PC-3 (cell line): Measurements from ENCODE around the gene OR10G2. TPM values are rescaled to one million over a fixed set of nuclear protein-coding genes. Genes with fewer than 3 reads are reported as not detected.
"Not testable (repeated sequence)": the region's sequence is repeated elsewhere in the genome, so short reads cannot be mapped to it uniquely, and the experiment has no call there.

Experiments
- ATAC-seq: fragments of 200-7000 bp; cut with Tn5 transposase; 2 replicates; pipeline ENCODE4 v1.9.1; 2020; ENCODE audit warnings: mild to moderate bottlenecking, moderate library complexity
- BruUV-seq: library from RNA; stranded (reverse); fragments of 400-500 nt; replicated peaks from 2 replicates; lab custom pipeline; 2021; lab: Mats Ljungman, UMichigan
- CTCF ChIA-PET: fragments of 300-600 bp; sonication (Branson Sonifier 250); formaldehyde crosslinking; loops from one replicate; lab custom pipeline; 2022; ENCODE audit warnings: antibody characterized with exemption; lab: Charles Lee
- POLR2A ChIA-PET: fragments of 300-600 bp; sonication (Branson Sonifier 250); formaldehyde crosslinking; loops from one replicate; lab custom pipeline; 2022; ENCODE audit warnings: antibody characterized with exemption; ENCODE audit not compliant: unreplicated experiment; lab: Charles Lee
- DNase-seq: peaks from one replicate; pipeline ENCODE4 v3.0.0-alpha.2; 2015
- H2AFZ ChIP-seq: fragments of 300-600 bp; sonication (generic); 2 replicates; pipeline ENCODE4 v1.6.0; 2016; ENCODE audit warnings: antibody characterized with exemption, low read length
- H3F3A ChIP-seq: fragments of 300-600 bp; sonication (generic); one replicate; pipeline ENCODE4 v1.6.0; 2017; ENCODE audit warnings: antibody characterized with exemption, low read length, control low read depth, mild to moderate bottlenecking; ENCODE audit not compliant: unreplicated experiment
- H3K27ac ChIP-seq: fragments of 300-600 bp; sonication (generic); 2 replicates; pipeline ENCODE4 v1.5.1; 2016; ENCODE audit warnings: mild to moderate bottlenecking, low read length
- H3K27me3 ChIP-seq: fragments of 300-600 bp; sonication (generic); 2 replicates; pipeline ENCODE4 v1.6.1; 2016; ENCODE audit warnings: low read length, mixed read lengths
- H3K36me3 ChIP-seq: fragments of 300-600 bp; sonication (generic); 2 replicates; pipeline ENCODE4 v1.6.1; 2016; ENCODE audit warnings: low read depth, mixed run types, low read length, mixed read lengths
- H3K4me1 ChIP-seq: fragments of 300-600 bp; sonication (generic); 2 replicates; pipeline ENCODE4 v1.5.1; 2016; ENCODE audit warnings: low read length; ENCODE audit not compliant: insufficient read depth
- H3K4me2 ChIP-seq: fragments of 300-600 bp; sonication (generic); 2 replicates; pipeline ENCODE4 v1.6.0; 2016; ENCODE audit warnings: low read length
- H3K4me3 ChIP-seq: fragments of 300-600 bp; sonication (generic); 2 replicates; pipeline ENCODE4 v1.5.1; 2016; ENCODE audit warnings: mild to moderate bottlenecking, low read length, mixed read lengths
- H3K79me2 ChIP-seq: fragments of 300-600 bp; sonication (generic); 2 replicates; pipeline ENCODE4 v1.6.1; 2017; ENCODE audit warnings: low read length, mixed read lengths
- H3K9ac ChIP-seq: fragments of 300-600 bp; sonication (generic); 2 replicates; pipeline ENCODE4 v1.6.0; 2016; ENCODE audit warnings: mild to moderate bottlenecking, low read length
- H3K9me2 ChIP-seq: fragments of 300-600 bp; sonication (generic); replicated peaks from 2 replicates; pipeline ENCODE4 v1.6.1; 2016; ENCODE audit warnings: mixed run types, low read length, mixed read lengths
- H3K9me3 ChIP-seq: fragments of 300-600 bp; sonication (generic); 2 replicates; pipeline ENCODE4 v1.6.1; 2016; ENCODE audit warnings: low read length, mixed read lengths
- H4K20me1 ChIP-seq: fragments of 300-600 bp; sonication (generic); 2 replicates; pipeline ENCODE4 v1.6.1; 2016; ENCODE audit warnings: low read length, mixed read lengths
- EZH2 ChIP-seq: fragments of 300-600 bp; sonication (generic); IDR thresholded peaks from one replicate; pipeline ENCODE4 v1.6.1; 2017; ENCODE audit warnings: antibody characterized with exemption, mild to moderate bottlenecking, low read length; ENCODE audit not compliant: unreplicated experiment
- EZH2phosphoT487 ChIP-seq: fragments of 300-600 bp; sonication (generic); IDR thresholded peaks from 2 replicates; pipeline ENCODE4 v1.6.1; 2018; ENCODE audit warnings: mild to moderate bottlenecking, antibody characterized with exemption, low read length, borderline replicate concordance
- intact Hi-C: fragments of 100-400 bp; cut with micrococcal nuclease; formaldehyde crosslinking; loops from 2 replicates; pipeline ENCODE4 v1.9.0; 2023
- total RNA-seq: library from RNA; depleted of rRNA; stranded (reverse); fragments of >200 nt; gene quantifications from 2 replicates; pipeline ENCODE4 v1.2.3, GENCODE V29; 2014
- TF ChIP-seq, protein P1 (sequence below): fragments of 300-600 bp; sonication (generic); conservative IDR thresholded peaks from 2 replicates; pipeline ENCODE4 v1.5.1; 2017; ENCODE audit warnings: antibody characterized with exemption, low read depth, mild to moderate bottlenecking, low read length

OR10G2 gene
- total RNA-seq, 1 experiment from 2014 or later, result not detected

DNA sequence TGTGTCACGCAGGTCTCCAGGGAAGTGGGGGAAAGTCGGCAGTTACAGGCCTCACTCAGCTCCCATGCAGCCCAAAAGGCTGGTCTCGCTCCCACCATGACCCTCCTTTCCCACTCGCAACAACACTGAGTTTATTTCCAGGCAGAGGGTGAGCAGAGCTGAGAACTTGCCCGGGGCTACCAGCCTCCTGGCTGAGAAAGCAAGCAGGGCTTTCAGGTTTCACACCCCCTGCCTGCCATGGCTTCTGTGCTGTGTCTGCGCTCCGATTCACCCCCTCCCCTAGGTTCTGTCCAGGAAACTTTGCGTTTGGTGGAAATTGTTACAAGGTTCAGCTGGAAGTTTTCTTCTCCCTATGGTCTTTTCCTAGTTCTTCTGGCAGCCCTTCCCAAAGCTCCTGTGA is 17.1 kb downstream of the OR10G2 start:
- Histone ChIP-seq H3K9me3 (no peaks in the 10 kb centered on the region), H3K9me2 (no peaks in the 10 kb centered on the region), H3K4me1 (no peaks in the 10 kb centered on the region), H4K20me1 (no peaks in the 10 kb centered on the region), H3F3A (no peaks in the 10 kb centered on the region), H3K79me2 (no peaks in the 10 kb centered on the region), H2AFZ (no peak overlapping the region), H3K27me3 (peaks cover 19% of the 10 kb centered on the region; the same call in 1 of the 2 replicates), H3K36me3 (no peaks in the 10 kb centered on the region), H3K9ac (no peak overlapping the region), H3K4me2 (no peak overlapping the region), H3K4me3 (no peak overlapping the region), H3K27ac (no peak overlapping the region)
- DNase-seq (no peak), ATAC-seq (no peak)
- BruUV-seq, result no TSS peak
- TF ChIP-seq, protein P1, sequence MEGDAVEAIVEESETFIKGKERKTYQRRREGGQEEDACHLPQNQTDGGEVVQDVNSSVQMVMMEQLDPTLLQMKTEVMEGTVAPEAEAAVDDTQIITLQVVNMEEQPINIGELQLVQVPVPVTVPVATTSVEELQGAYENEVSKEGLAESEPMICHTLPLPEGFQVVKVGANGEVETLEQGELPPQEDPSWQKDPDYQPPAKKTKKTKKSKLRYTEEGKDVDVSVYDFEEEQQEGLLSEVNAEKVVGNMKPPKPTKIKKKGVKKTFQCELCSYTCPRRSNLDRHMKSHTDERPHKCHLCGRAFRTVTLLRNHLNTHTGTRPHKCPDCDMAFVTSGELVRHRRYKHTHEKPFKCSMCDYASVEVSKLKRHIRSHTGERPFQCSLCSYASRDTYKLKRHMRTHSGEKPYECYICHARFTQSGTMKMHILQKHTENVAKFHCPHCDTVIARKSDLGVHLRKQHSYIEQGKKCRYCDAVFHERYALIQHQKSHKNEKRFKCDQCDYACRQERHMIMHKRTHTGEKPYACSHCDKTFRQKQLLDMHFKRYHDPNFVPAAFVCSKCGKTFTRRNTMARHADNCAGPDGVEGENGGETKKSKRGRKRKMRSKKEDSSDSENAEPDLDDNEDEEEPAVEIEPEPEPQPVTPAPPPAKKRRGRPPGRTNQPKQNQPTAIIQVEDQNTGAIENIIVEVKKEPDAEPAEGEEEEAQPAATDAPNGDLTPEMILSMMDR, result no peak
- TF ChIP-seq EZH2phosphoT487, result no peak
- ChIA-PET POLR2A (no interaction called here), CTCF (no interaction called here)
- intact Hi-C loops, result no loop called here

DNA sequence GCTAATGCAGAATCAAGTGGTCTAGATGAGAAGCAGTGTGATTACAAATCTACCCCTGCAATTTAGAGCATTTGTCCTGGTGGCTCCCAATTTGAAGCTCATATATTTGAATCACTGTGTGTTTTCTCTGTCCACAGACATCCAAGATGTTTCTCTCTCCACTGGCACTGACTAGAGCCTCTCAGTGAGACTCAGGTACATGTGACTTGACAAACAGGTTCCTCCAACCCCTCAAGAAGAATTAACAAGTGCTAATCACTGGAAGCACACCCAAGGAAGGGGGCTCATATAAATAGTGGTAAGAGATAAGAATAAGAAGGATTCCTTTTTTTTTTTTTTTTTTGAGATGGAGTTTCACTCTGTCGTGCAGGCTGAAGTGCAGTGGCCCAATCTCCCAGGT is 20.5 kb downstream of the OR10G2 start:
- H3K27me3 ChIP-seq, result peaks cover 25% of the 10 kb centered on the region
- H2AFZ ChIP-seq, result no peak overlapping the region
- ATAC-seq, result no peak
- H3K79me2 ChIP-seq, result no peaks in the 10 kb centered on the region
- no peaks in the 10 kb centered on the region for H3F3A ChIP-seq
- H4K20me1 ChIP-seq, result no peaks in the 10 kb centered on the region
- no peak overlapping the region for H3K4me2 ChIP-seq
- H3K27ac ChIP-seq, result no peak overlapping the region
- H3K36me3 ChIP-seq, result no peaks in the 10 kb centered on the region
- H3K9me2 ChIP-seq, result no peaks in the 10 kb centered on the region
- H3K4me1 ChIP-seq, result no peaks in the 10 kb centered on the region
- H3K9ac ChIP-seq, result no peak overlapping the region
- intact Hi-C loops, result no loop called here
- TF ChIP-seq EZH2phosphoT487 (no peak), EZH2 (no peak)
- TF ChIP-seq, protein P1, result no peak
- ChIA-PET CTCF (interaction anchor here (0.6 kb wide), 1 partner anchor 14 kb away, joined by 3 read pairs; no protein-coding TSS in a partner anchor), POLR2A (interaction anchor here (0.6 kb wide), 1 partner anchor 80 kb away, joined by 7 read pairs; no protein-coding TSS in a partner anchor)
- H3K4me3 ChIP-seq, result no peak overlapping the region
- H3K9me3 ChIP-seq, result no peaks in the 10 kb centered on the region
- DNase-seq, result no peak
- no TSS peak for BruUV-seq

DNA sequence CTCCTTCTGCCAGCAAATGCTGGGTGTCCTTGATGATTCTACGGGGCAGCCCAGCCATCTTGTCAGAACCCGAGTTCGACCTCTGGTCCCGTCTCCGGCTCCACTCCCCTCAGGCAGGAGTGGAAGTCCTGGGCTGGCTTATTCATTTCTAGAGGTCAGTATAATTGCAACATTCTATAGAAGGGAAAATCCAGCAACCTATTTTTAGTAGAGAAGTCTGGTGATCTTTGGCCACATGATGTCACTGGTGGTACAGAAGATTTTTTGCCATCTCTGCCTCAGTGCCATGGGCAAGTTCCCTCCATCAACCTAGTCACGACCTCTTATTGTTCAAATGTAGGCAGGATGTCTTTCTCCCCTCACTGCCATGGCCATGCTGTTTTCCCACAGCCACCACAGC is 22.4 kb downstream of the OR10G2 start:
- no peak overlapping the region for H3K4me2 ChIP-seq
- H3K79me2 ChIP-seq, result no peaks in the 10 kb centered on the region
- H2AFZ ChIP-seq, result no peak overlapping the region
- DNase-seq (no peak), ATAC-seq (no peak)
- intact Hi-C loops, result no loop called here
- ChIA-PET POLR2A (no interaction called here), CTCF (no interaction called here)
- H3K4me3 ChIP-seq, result no peak overlapping the region
- peaks cover 34% of the 10 kb centered on the region for H3K27me3 ChIP-seq
- H3K27ac ChIP-seq, result no peak overlapping the region
- no peaks in the 10 kb centered on the region for H3K36me3 ChIP-seq
- no peaks in the 10 kb centered on the region for H3K9me3 ChIP-seq
- H3K4me1 ChIP-seq, result no peaks in the 10 kb centered on the region
- TF ChIP-seq, protein P1, result no peak
- TF ChIP-seq EZH2phosphoT487 (no peak), EZH2 (no peak)
- no peaks in the 10 kb centered on the region for H4K20me1 ChIP-seq
- no peaks in the 10 kb centered on the region for H3F3A ChIP-seq
- no TSS peak for BruUV-seq
- no peak overlapping the region for H3K9ac ChIP-seq
- no peaks in the 10 kb centered on the region for H3K9me2 ChIP-seq

DNA sequence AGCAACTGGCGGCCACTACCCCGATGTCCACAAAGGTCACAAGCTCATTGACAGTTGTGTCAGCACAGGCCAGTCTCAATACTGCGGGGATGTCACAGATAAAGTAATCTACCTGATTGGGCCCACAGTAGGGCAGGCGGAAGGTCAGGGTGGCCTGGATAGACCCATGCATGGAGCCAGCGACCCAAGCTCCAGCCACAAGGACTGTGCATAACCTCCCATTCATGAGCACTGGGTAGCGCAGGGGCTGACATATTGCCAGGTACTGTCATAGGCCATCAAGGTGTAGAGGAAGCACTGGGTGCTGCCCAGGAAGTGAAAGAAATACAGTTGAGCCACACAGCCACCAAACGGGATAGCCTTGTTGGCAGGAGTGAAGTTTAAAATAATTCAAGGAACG is 32.6 kb downstream of the OR10G2 start:
- H3K79me2 ChIP-seq, ATAC-seq, H3K4me2 ChIP-seq, H3K9me2 ChIP-seq, H3F3A ChIP-seq, BruUV-seq, H3K9me3 ChIP-seq, H3K27ac ChIP-seq, H2AFZ ChIP-seq, H3K36me3 ChIP-seq, H3K9ac ChIP-seq, intact Hi-C loops, H3K4me3 ChIP-seq, POLR2A ChIA-PET, H3K4me1 ChIP-seq, DNase-seq, H4K20me1 ChIP-seq, CTCF ChIA-PET: not testable (repeated sequence)
- peaks cover 36% of the 10 kb centered on the region for H3K27me3 ChIP-seq
